Measurements from ENCODE around the gene CLDN4. TPM values are rescaled to one million over a fixed set of nuclear protein-coding genes. Genes with fewer than 3 reads are reported as not detected.

CLDN4 gene
- total RNA-seq, 1 experiment from 2014 or later = 249 TPM

GRCh38 chr7:73831834-73832651, 1.2 kb downstream of the CLDN4 start:
- CTCF ChIA-PET = interaction anchor here (0.6 to 0.7 kb wide), 2 partner anchors 94 to 370 kb away, joined by 3 to 4 read pairs; no protein-coding TSS in a partner anchor
- Histone ChIP-seq H3K4me3 (ENCODE audit: low read depth, low read length) (peak overlapping the region; percentile 82), H3K9me3 (no peaks in the 10 kb centered on the region), H3K27me3 (replicated peaks; ENCODE audit: control insufficient read depth, insufficient read depth, low read length) (no peaks in the 10 kb centered on the region), H3K36me3 (ENCODE audit: control insufficient read depth, insufficient read depth, low read length) (peaks cover 9% of the 10 kb centered on the region), H3K4me1 (peaks cover 34% of the 10 kb centered on the region)
- intact Hi-C loops (cut with micrococcal nuclease; ENCODE audit: unreplicated experiment) = loop anchor here (1.0 to 2.0 kb wide), 2 partner anchors 61 to 89 kb away; partner anchors contain the start of gene CLDN3
- DNase-seq = peak; percentile 97
- H3K27ac Mint-ChIP-seq (ENCODE audit: unreplicated experiment) = peak overlapping the region; percentile 98
- H3K4me3 Mint-ChIP-seq (ENCODE audit: unreplicated experiment) = peak overlapping the region; percentile 75
- peaks cover 46% of the 10 kb centered on the region for H3K4me1 Mint-ChIP-seq (ENCODE audit: low read depth, unreplicated experiment)
- POLR2A ChIA-PET = interaction anchor here (0.6 to 6.0 kb wide), 8 partner anchors 10 to 310 kb away, joined by 3 to 127 read pairs (median 9); partner anchors contain the start of genes ABHD11, BAZ1B, METTL27 and TBL2
- H3K36me3 Mint-ChIP-seq (ENCODE audit: insufficient read depth, unreplicated experiment) = peaks cover 52% of the 10 kb centered on the region
- TF ChIP-seq CTCF (IDR thresholded peaks at IDR 0.05; ENCODE audit: insufficient read depth in 1 of 2, low read depth in 1 of 2, low read length in 1 of 2, severe bottlenecking in 1 of 2, unreplicated experiment in 1 of 2) = no peak
- H3K27me3 Mint-ChIP-seq (ENCODE audit: insufficient read depth, unreplicated experiment) = no peaks in the 10 kb centered on the region
- no TSS peak for BruUV-seq (replicated peaks)
- H3K9me3 Mint-ChIP-seq (ENCODE audit: unreplicated experiment) = no peaks in the 10 kb centered on the region

GRCh38 chr7:73832806-73833205, 2.0 kb downstream of the CLDN4 start:
- no peaks in the 10 kb centered on the region for H3K9me3 ChIP-seq
- H3K27me3 ChIP-seq (replicated peaks; ENCODE audit: control insufficient read depth, insufficient read depth, low read length) = no peaks in the 10 kb centered on the region
- BruUV-seq (replicated peaks) = no TSS peak
- Mint-ChIP-seq H3K4me1 (ENCODE audit: low read depth, unreplicated experiment) (peaks cover 39% of the 10 kb centered on the region), H3K36me3 (ENCODE audit: insufficient read depth, unreplicated experiment) (peaks cover 48% of the 10 kb centered on the region), H3K4me3 (ENCODE audit: unreplicated experiment) (peak overlapping the region; percentile 75), H3K27me3 (ENCODE audit: insufficient read depth, unreplicated experiment) (no peaks in the 10 kb centered on the region), H3K27ac (ENCODE audit: unreplicated experiment) (peak overlapping the region; percentile 98), H3K9me3 (ENCODE audit: unreplicated experiment) (no peaks in the 10 kb centered on the region)
- intact Hi-C loops (cut with micrococcal nuclease; ENCODE audit: unreplicated experiment) = loop anchor here (1.0 kb wide), 1 partner anchor 90 kb away; no protein-coding TSS in a partner anchor
- H3K36me3 ChIP-seq (ENCODE audit: control insufficient read depth, insufficient read depth, low read length) = peaks cover 9% of the 10 kb centered on the region
- no peak for DNase-seq
- TF ChIP-seq CTCF (IDR thresholded peaks at IDR 0.05; ENCODE audit: insufficient read depth in 1 of 2, low read depth in 1 of 2, low read length in 1 of 2, severe bottlenecking in 1 of 2, unreplicated experiment in 1 of 2) = no peak
- POLR2A ChIA-PET = interaction anchor here (0.6 to 6.0 kb wide), 10 partner anchors 10 to 306 kb away, joined by 3 to 127 read pairs (median 6); partner anchors contain the start of genes ABHD11 and METTL27
- H3K4me1 ChIP-seq = peaks cover 27% of the 10 kb centered on the region
- CTCF ChIA-PET = interaction anchor here (0.7 kb wide), 1 partner anchor 95 kb away, joined by 3 read pairs; no protein-coding TSS in a partner anchor
- peak overlapping the region; percentile 82 for H3K4me3 ChIP-seq (ENCODE audit: low read depth, low read length)

- intact Hi-C loops (cut with micrococcal nuclease; ENCODE audit: unreplicated experiment) = no loop called here
- peaks cover 27% of the 10 kb centered on the region for H3K4me1 ChIP-seq
- H3K27ac Mint-ChIP-seq (ENCODE audit: unreplicated experiment) = peak overlapping the region; percentile 98
- H3K27me3 ChIP-seq (replicated peaks; ENCODE audit: control insufficient read depth, insufficient read depth, low read length) = no peaks in the 10 kb centered on the region
- no peaks in the 10 kb centered on the region for H3K9me3 ChIP-seq
- no peak for TF ChIP-seq CTCF (IDR thresholded peaks at IDR 0.05; ENCODE audit: insufficient read depth in 1 of 2, low read depth in 1 of 2, low read length in 1 of 2, severe bottlenecking in 1 of 2, unreplicated experiment in 1 of 2)
- H3K4me1 Mint-ChIP-seq (ENCODE audit: low read depth, unreplicated experiment) = peaks cover 33% of the 10 kb centered on the region
- peaks cover 48% of the 10 kb centered on the region for H3K36me3 Mint-ChIP-seq (ENCODE audit: insufficient read depth, unreplicated experiment)
- peaks cover 9% of the 10 kb centered on the region for H3K36me3 ChIP-seq (ENCODE audit: control insufficient read depth, insufficient read depth, low read length)
- BruUV-seq (replicated peaks) = no TSS peak
- ChIA-PET CTCF (interaction anchor here (0.7 kb wide), 1 partner anchor 95 kb away, joined by 3 read pairs; no protein-coding TSS in a partner anchor), POLR2A (interaction anchor here (0.6 to 6.0 kb wide), 8 partner anchors 9 to 187 kb away, joined by 3 to 127 read pairs (median 5); partner anchors contain the start of genes ABHD11 and METTL27)
- H3K4me3 Mint-ChIP-seq (ENCODE audit: unreplicated experiment) = peak overlapping the region; percentile 75
- H3K9me3 Mint-ChIP-seq (ENCODE audit: unreplicated experiment) = no peaks in the 10 kb centered on the region
- no peaks in the 10 kb centered on the region for H3K27me3 Mint-ChIP-seq (ENCODE audit: insufficient read depth, unreplicated experiment)
- DNase-seq = peak; percentile 83 to 93
- peak overlapping the region; percentile 82 for H3K4me3 ChIP-seq (ENCODE audit: low read depth, low read length)
Measured at GRCh38 chr7:73833251-73833919, 2.6 kb downstream of the CLDN4 start.
